Smooth muscle cell (in vitro differentiated cells): ENCODE results near the gene AP2A2. TPM values are rescaled to one million over a fixed set of nuclear protein-coding genes. Genes with fewer than 3 reads are reported as not detected.

Experiments used
- DNase-seq: peaks from one replicate; lab custom pipeline; 2025; ENCODE audit not compliant: unreplicated experiment; lab: John Stamatoyannopoulos, UW
- H2AFZ ChIP-seq: fragments of 200-600 bp; sonication (generic); 2 replicates; pipeline ENCODE4 v1.6.0; 2016; ENCODE audit warnings: antibody characterized with exemption, low read depth, mild to moderate bottlenecking
- H3F3A ChIP-seq: fragments of 200-600 bp; sonication (generic); 2 replicates; pipeline ENCODE4 v1.6.0; 2017; ENCODE audit warnings: antibody characterized with exemption, low read depth
- H3K27ac ChIP-seq: fragments of 200-600 bp; sonication (generic); 2 replicates; pipeline ENCODE4 v1.5.1; 2016; ENCODE audit warnings: low read depth, mild to moderate bottlenecking
- H3K27me3 ChIP-seq: fragments of 200-600 bp; sonication (generic); 2 replicates; pipeline ENCODE4 v1.6.1; 2016; ENCODE audit warnings: low read depth, mild to moderate bottlenecking
- H3K36me3 ChIP-seq: fragments of 200-600 bp; sonication (generic); 2 replicates; pipeline ENCODE4 v1.5.1; 2016; ENCODE audit warnings: low read depth
- H3K4me1 ChIP-seq: fragments of 200-600 bp; sonication (generic); 2 replicates; pipeline ENCODE4 v1.5.1; 2016; ENCODE audit warnings: low read depth
- H3K4me2 ChIP-seq: fragments of 200-600 bp; sonication (generic); 2 replicates; pipeline ENCODE4 v1.6.0; 2016; ENCODE audit warnings: mild to moderate bottlenecking
- H3K4me3 ChIP-seq: fragments of 200-600 bp; sonication (generic); 2 replicates; pipeline ENCODE4 v1.5.1; 2016; ENCODE audit warnings: mild to moderate bottlenecking
- H3K79me2 ChIP-seq: fragments of 200-600 bp; sonication (generic); 2 replicates; pipeline ENCODE4 v1.6.0; 2016; ENCODE audit warnings: low read depth, mild to moderate bottlenecking
- H3K9ac ChIP-seq: fragments of 200-600 bp; sonication (generic); 2 replicates; pipeline ENCODE4 v1.6.0; 2016; ENCODE audit warnings: low read depth
- H3K9me3 ChIP-seq: fragments of 200-600 bp; sonication (generic); replicated peaks from 2 replicates; pipeline ENCODE4 v1.5.1; 2016; ENCODE audit warnings: low read depth
- H4K20me1 ChIP-seq: fragments of 200-600 bp; sonication (generic); 2 replicates; pipeline ENCODE4 v1.6.0; 2016; ENCODE audit warnings: low read depth
- WGBS: methylation state at CpG from one replicate; pipeline ENCODE4 v1.1.7; 2016; ENCODE audit warnings: low lambda C conversion rate; 5-methylcytosine and 5-hydroxymethylcytosine counted together
- polyA plus RNA-seq: library from polyadenylated mRNA; unstranded; fragments of >200 nt; fragmentation: Nextera tagmentation; extraction: Ambion mirVana; gene quantifications from 2 replicates; pipeline ENCODE4 v1.2.1, GENCODE V29; 2016
- total RNA-seq: library from RNA; depleted of rRNA; stranded (reverse); fragments of >200 nt; gene quantifications from 2 replicates; pipeline ENCODE4 v1.2.3, GENCODE V29; 2014
- TF ChIP-seq, protein P1 (sequence below): fragments of 200-600 bp; sonication (generic); IDR thresholded peaks from 2 replicates; pipeline ENCODE4 v1.5.1; 2017; ENCODE audit warnings: borderline replicate concordance, mild to moderate bottlenecking, antibody characterized with exemption; ENCODE audit not compliant: insufficient read depth, poor library complexity, severe bottlenecking

AP2A2 gene
- total and polyA plus RNA-seq, 2 experiments from 2014 or later: 25.1 to 35.8 TPM

DNA sequence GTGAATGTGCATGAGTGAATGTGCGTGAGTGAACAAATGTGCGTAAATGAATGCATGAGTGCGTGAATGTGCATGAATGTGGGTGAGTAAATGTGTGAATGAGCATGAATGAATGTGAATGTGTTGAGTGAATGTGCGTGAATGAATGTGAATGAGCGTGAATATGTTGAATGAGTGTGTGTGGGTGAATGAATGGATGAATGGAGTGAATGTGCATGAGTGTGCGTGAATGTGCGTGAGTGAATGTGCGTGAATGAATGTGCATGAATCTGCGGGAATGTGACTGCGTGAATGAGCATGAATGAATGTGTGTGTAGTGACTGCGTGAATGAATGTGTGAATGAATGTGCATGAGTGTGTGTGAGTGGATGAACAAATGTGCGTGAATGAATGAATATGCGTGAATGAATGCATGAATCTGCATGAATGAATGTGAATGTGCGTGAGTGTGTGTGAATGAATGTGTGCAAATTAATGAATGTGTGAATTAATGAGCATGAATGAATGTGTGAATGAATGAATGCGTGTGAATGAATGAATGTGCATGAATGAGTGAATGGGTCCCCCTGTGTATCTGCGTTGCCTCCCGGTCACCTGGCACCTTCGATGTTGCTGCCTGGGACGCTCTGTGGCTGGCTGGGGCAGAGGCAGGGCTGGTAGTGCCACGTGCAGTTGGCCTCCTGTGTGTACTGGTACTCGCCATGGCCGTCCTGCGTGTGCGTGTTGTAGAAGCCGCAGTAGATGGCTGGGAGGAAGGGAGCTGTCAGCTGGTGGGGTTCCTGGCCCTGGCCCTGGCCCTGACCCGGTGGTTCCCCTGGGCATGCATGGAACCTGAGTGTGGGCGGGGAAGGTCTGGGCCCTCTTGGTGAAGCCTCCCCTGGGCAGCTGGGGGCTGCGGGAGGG, 97.5 kb downstream of the AP2A2 start:
- WGBS: 96% methylated on average over 27 of the region's 28 CpGs
- Histone ChIP-seq H3K9ac (no peak overlapping the region), H2AFZ (no peak overlapping the region), H4K20me1 (peaks cover 20% of the 10 kb centered on the region), H3K9me3 (no peaks in the 10 kb centered on the region), H3K4me1 (no peaks in the 10 kb centered on the region), H3K27ac (no peak overlapping the region), H3K79me2 (no peaks in the 10 kb centered on the region), H3K4me3 (no peak overlapping the region), H3K36me3 (no peaks in the 10 kb centered on the region), H3K27me3 (no peaks in the 10 kb centered on the region), H3F3A (no peaks in the 10 kb centered on the region), H3K4me2 (no peak overlapping the region)
- TF ChIP-seq, protein P1, sequence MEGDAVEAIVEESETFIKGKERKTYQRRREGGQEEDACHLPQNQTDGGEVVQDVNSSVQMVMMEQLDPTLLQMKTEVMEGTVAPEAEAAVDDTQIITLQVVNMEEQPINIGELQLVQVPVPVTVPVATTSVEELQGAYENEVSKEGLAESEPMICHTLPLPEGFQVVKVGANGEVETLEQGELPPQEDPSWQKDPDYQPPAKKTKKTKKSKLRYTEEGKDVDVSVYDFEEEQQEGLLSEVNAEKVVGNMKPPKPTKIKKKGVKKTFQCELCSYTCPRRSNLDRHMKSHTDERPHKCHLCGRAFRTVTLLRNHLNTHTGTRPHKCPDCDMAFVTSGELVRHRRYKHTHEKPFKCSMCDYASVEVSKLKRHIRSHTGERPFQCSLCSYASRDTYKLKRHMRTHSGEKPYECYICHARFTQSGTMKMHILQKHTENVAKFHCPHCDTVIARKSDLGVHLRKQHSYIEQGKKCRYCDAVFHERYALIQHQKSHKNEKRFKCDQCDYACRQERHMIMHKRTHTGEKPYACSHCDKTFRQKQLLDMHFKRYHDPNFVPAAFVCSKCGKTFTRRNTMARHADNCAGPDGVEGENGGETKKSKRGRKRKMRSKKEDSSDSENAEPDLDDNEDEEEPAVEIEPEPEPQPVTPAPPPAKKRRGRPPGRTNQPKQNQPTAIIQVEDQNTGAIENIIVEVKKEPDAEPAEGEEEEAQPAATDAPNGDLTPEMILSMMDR: no peak
- DNase-seq: no peak

DNA sequence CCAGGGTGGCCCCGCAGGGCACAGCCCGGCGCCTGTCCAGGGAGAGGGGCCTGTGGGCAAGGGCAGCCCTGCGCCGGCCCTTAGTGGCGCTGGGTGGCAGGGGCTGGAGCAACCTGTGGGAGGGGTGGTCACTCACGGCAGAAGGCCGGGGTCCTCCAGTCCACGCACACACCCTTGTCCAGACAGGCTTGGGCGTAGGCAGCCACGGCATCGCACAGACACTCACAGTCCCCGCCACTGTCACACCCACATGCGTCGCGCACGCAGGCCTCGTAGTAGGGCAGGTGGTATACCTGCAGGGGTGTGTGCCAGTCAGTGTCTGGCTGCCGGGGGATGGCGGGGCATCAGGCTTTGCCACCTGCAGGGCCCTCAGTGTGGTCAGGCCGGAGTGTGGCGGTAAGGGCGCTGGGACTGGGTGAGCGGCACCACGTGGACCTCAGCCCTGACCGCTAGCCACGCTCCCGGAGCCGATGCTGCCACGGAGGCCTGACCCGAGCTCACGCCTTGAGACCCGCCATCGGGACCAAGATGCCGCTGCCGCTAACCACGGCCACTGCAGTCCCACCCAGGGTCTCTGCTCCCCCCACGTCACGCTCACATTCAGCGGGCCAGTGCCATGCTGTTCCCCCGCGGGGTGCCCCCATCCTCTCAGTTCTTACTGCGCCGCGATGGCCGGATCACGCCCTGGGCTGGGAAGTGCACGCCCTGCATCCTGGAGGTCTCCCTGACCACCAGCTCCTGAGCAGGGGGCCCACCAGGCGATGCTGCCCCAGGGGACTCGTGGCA, 98.3 kb downstream of the AP2A2 start:
- no peak overlapping the region for H3K4me3 ChIP-seq
- no peak overlapping the region for H2AFZ ChIP-seq
- no peaks in the 10 kb centered on the region for H3K79me2 ChIP-seq
- H3F3A ChIP-seq: no peaks in the 10 kb centered on the region
- no peaks in the 10 kb centered on the region for H3K36me3 ChIP-seq
- no peak overlapping the region for H3K27ac ChIP-seq
- no peaks in the 10 kb centered on the region for H3K9me3 ChIP-seq
- no peaks in the 10 kb centered on the region for H3K27me3 ChIP-seq
- TF ChIP-seq, protein P1: no peak
- WGBS: 97% methylated on average over 42 of the region's 50 CpGs
- H3K4me2 ChIP-seq: no peak overlapping the region
- DNase-seq: no peak
- H3K9ac ChIP-seq: no peak overlapping the region
- H3K4me1 ChIP-seq: no peaks in the 10 kb centered on the region
- H4K20me1 ChIP-seq: peaks cover 16% of the 10 kb centered on the region

DNA sequence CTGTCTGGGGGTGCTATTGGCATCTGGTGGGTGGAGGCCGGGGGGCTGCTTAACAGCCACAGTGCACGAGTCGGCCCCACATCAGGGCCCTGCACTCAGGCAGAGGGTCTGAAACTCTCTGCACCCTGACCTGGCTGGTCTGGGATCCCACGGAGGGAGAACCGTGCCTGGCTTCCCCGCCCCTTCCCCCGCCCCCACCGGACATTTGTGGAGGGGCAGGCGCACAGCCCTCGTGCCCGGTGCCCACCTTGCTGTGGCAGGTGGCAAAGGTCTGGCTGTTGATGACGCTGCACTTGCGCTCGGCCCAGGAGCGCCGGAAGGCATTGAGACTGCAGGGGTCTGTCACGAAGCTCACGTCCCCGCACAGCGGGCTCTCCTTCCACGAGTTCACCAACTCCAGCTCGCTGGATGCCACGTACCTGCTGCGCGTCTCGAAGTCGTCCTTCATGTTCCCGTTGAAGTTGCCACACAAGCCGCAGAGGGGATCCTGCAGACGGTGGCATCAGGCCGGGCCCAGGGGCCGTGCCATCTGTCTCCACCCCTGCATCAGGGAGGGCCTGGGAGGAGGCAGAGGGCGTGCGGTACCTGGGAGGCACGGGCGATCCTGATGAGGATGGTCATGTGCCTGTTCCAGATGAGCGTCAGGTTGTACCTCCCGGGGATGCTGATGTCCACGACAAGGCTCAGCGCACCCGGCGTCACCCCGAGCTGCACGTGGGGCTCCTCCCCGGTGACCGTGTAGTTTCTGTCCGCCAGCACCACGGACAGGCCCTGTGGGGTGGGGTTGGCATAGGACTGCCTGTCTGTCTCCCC, 99.1 kb downstream of the AP2A2 start:
- H2AFZ ChIP-seq: no peak overlapping the region
- no peak overlapping the region for H3K27ac ChIP-seq
- no peaks in the 10 kb centered on the region for H3K27me3 ChIP-seq
- 95% methylated on average over 38 of the region's 48 CpGs for WGBS
- H3K4me2 ChIP-seq: no peak overlapping the region
- H4K20me1 ChIP-seq: peaks cover 8% of the 10 kb centered on the region
- no peaks in the 10 kb centered on the region for H3K9me3 ChIP-seq
- H3K36me3 ChIP-seq: no peaks in the 10 kb centered on the region
- no peaks in the 10 kb centered on the region for H3K4me1 ChIP-seq
- H3K9ac ChIP-seq: no peak overlapping the region
- H3F3A ChIP-seq: no peaks in the 10 kb centered on the region
- no peak overlapping the region for H3K4me3 ChIP-seq
- DNase-seq: no peak
- no peaks in the 10 kb centered on the region for H3K79me2 ChIP-seq
- TF ChIP-seq, protein P1: no peak
